GM20000 (cell line): Measurements from ENCODE around the gene NES.

Experiments used
- DNase-seq: peaks from one replicate; pipeline ENCODE4 v3.0.0; 2012; ENCODE audit warnings: low spot score
- TF ChIP-seq, protein P1 (sequence below): IDR thresholded peaks from 2 replicates; pipeline ENCODE4 v1.5.1; 2012; ENCODE audit warnings: mild to moderate bottlenecking, control low read depth; ENCODE audit errors: extremely low read depth, missing control alignments

The NES gene

DNA sequence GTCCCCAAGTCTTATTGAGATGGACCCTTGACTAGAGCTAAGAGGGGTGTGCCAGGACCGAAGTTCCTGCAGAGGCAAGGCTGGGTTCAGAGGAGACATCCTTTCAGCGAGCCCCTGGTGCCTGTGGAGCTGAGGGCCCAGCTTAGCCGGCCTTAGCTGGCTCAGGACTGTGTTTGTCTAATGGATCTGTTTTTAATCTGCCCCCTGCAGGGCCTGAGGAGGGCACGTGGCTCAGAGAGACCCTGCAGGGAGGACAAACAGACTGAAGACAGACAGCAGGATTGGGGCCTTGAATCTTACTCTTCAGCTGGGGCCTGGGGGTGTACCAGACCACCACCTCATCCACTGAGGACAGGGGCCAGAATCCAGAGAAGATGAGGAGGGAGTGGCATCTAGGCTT is 26.5 kb upstream of the NES start:
- TF ChIP-seq, protein P1, sequence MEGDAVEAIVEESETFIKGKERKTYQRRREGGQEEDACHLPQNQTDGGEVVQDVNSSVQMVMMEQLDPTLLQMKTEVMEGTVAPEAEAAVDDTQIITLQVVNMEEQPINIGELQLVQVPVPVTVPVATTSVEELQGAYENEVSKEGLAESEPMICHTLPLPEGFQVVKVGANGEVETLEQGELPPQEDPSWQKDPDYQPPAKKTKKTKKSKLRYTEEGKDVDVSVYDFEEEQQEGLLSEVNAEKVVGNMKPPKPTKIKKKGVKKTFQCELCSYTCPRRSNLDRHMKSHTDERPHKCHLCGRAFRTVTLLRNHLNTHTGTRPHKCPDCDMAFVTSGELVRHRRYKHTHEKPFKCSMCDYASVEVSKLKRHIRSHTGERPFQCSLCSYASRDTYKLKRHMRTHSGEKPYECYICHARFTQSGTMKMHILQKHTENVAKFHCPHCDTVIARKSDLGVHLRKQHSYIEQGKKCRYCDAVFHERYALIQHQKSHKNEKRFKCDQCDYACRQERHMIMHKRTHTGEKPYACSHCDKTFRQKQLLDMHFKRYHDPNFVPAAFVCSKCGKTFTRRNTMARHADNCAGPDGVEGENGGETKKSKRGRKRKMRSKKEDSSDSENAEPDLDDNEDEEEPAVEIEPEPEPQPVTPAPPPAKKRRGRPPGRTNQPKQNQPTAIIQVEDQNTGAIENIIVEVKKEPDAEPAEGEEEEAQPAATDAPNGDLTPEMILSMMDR: no peak

DNA sequence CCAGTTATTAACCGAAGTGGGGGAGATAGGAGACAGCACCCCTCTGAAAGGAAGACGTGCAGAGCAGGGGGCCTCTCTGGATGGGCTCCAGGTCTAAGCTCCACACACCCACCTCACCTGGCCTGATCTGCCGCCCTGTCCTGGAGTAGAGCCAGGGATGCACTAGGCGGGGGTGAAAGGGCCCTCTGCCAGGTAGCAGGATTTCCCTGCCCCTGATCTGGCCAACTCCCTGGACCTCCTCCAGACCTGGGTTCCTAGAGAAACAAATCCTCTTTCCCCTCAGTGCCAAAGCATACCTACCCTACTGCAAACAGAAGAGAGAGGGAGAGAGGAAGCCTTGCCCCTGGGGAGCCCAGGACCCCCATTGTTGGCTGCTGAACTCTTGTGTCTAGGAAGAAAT is 26.1 kb upstream of the NES start:
- TF ChIP-seq, protein P1: no peak
- no peak for DNase-seq

More for the DNA sequence above, 26.5 kb upstream of the NES start:
- DNase-seq: no peak

DNA sequence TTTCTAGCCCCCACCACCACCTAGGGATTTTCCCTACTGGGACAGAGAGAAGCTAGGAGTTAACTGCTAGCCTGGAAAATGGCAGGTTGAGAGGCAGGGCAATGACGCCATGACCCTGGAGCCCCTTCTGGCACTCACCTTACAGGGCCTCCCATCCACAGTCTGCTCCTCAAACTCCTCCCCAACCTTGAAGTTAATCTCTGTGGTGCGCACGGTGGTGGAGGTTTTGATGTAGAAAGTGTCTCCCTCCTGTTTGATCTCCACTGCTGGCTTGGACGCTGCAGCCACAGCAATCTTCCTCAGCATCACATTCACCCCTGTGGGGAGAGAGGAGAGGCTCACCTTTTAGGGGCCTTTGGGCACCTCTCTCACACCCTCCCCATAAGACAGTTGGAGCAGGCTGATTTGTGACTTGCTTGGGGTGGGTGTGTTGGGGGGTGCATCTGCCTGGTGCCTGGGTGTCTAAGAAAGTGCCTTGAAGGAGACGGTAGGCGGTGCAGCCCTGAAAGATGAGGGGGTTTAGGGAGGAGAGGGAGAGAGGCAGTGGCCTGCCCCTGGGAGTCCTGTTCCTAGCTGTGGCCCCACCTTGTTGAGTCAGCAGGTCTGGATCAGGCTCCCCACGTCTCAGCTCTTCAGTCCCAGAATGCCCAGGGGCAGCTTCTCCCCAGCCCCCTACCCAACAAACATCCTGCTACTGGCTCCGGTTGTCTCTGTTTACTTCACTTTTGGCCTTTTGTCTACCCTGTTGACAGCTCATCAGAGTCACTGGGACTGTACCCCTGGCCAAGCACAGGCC is 23.7 kb upstream of the NES start:
- TF ChIP-seq, protein P1: no peak
- DNase-seq: no peak

DNA sequence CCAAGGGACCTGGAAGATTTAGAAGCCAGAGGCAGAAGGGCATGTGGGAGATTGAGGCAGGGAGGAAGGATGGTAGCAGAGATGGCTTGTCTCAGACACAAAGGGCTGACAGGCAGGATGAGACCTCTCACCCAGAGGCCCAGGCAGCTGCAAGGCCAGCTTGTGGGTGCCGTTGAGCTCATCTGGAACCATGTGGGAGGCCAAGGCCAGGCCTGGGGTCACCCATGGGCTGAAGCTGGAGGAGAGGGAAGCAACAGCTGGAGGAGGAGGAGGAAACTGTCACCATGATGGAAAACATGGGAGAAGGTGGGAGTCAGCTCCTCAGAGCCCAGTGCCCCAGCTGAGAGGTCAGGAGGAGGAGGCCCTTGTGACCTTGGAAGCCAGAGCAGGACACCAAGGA is 21.8 kb upstream of the NES start:
- TF ChIP-seq, protein P1: no peak
- DNase-seq: no peak

DNA sequence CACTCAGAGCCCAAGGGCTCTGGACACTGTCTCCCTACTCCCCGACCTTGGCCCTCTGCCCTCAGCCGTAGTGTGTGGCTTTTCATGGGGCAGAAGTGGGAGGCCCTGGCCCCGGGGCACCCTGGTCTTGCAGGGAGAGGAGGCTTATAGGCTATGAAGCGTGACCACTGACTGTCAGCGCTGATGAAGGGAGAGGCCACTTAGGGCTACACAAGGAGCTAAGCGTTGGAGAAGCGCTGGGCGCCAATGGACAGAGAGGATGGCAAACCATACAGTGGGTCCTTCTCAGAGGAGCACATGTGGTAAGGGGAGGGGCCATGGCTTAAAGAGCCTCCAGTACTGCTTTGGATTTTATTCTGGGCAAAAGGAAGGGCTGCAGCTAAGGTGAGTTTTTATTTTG is 20.3 kb upstream of the NES start:
- DNase-seq: no peak
- TF ChIP-seq, protein P1: no peak

DNA sequence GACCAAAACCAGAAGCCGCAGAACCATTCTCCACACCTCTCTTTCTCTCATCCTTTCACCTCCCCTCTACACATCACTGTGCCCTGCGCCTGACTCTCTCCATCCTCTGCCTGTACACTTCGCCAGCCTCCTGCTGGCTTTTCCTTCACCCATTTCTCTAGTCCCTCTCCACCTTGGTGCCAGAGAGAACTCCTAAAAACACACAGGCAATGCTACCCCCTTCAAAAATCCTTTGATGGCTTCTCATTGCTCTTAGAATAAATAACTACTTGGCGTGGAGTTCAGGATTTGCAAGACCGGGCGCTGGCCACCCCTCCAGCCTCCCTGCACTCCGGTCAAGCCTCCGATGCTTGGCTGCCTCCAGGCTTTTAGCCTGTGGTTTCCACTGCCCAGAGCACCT is 19.5 kb upstream of the NES start:
- no peak for DNase-seq
- TF ChIP-seq, protein P1: no peak

DNA sequence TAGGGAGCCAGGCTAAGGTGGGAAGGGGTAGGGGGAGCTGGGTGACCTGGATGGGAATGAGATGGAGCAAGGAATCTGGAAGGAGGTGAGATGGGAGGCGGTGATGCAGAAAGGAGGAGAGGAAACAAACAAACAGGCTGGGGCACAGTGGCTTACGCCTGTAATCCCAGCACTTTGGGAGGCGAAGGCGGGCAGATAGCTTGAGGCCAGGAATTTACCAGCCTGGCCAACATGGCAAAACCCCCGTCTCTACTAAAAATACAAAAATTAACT is 17.4 kb upstream of the NES start:
- no peak for DNase-seq
- TF ChIP-seq, protein P1: no peak
